Activated naive CD8-positive, alpha-beta T cell treated with anti-CD3 and anti-CD28 coated beads for 36 hours (primary cell): ENCODE measurements around the gene GLRA1. TPM values are rescaled to one million over a fixed set of nuclear protein-coding genes. Genes with fewer than 3 reads are reported as not detected.

ENCODE experiments used
- DNase-seq: peaks from one replicate; pipeline ENCODE4 v3.0.0; 2021
- H3K27ac Mint-ChIP-seq: one replicate; pipeline ENCODE4 v1.8.0; 2022; ENCODE audit warnings: mild to moderate bottlenecking, moderate library complexity, mixed read lengths
- H3K27me3 Mint-ChIP-seq: one replicate; pipeline ENCODE4 v1.8.0; 2022; ENCODE audit warnings: mild to moderate bottlenecking, mixed read lengths
- H3K36me3 Mint-ChIP-seq: one replicate; pipeline ENCODE4 v1.8.0; 2021; ENCODE audit warnings: mild to moderate bottlenecking, mixed read lengths
- H3K4me1 Mint-ChIP-seq: one replicate; pipeline ENCODE4 v1.8.0; 2021; ENCODE audit warnings: mixed read lengths
- H3K4me3 Mint-ChIP-seq: one replicate; pipeline ENCODE4 v1.8.0; 2022; ENCODE audit warnings: mild to moderate bottlenecking, moderate library complexity, mixed read lengths
- H3K9me3 Mint-ChIP-seq: one replicate; pipeline ENCODE4 v1.8.0; 2022; ENCODE audit warnings: mixed read lengths
- total RNA-seq, 2 experiments: library from RNA; stranded (reverse); gene quantifications; one replicate each; pipeline ENCODE4 v1.2.3, GENCODE V29; 2021

GLRA1 gene
- not detected for total RNA-seq

DNA sequence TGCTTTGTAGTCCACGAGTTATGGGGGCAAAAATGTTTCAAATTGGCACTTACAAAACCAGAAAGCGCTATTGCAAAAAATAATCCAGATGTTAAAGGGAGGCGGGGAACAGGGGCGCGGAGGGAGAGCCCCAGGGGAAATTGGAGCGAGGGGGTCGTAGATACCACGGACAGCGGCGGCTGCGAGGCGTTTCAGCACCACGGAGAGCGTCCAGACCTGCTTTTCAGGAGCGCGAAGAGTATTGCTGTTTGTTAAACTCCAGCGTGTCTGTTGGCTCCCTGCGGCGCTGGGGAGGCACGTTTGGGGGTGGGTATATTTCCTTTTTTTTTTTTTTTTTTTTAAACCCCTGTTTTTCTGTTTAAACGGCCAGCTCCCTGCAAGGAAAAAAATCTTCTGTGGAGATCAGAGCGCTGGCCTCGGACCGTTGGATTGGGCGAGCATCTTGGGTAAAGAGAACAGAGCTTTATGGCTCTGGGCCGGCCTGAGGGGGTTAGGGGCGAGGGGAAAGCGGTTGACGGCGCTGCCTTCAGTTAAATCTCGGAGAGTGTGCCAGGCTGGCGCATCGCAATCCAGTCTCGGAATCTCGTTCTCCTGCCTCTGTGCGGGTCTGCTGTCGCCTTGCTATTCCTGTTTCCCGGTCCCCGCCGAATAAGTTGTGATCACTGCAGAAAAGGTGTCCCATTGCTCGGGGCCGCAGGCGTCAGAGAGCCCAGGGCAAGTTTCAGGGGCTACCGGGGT, at the start of gene GLRA1:
GLRA1 (minus strand) TSS at position 288 of the 738 bp plus-strand sequence. CDS start 302 bp downstream, outside the sequence.
- Mint-ChIP-seq H3K9me3 (peaks cover 9% of the 10 kb centered on the region), H3K4me3 (no peak within 1 kb of the TSS), H3K27ac (no peak within 1 kb of the TSS), H3K27me3 (peaks cover 48% of the 10 kb centered on the region), H3K4me1 (no peaks in the 10 kb centered on the region), H3K36me3 (no peaks in the 10 kb centered on the region)
- DNase-seq, result peak; percentile 48

DNA sequence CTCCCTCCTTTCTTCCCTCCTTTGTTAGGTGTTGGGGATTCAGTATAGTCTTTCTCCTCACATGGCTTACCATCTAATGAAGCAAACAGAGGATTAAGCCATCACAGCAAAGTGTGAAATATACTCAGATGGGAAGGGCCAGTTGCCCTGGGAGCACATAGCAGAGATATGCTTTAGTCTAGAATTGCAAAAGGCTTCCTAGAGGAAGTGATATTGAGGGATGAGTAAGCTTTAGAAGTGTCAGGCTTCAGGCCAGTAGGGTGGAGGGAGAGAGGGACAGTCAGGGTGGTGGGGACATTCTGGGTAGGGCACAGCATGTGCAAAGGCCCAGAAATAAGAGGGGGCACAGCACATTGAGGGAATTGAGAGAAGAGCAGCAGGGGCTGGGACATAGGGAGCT, 46.2 kb upstream of the GLRA1 start:
- no peak overlapping the region for H3K27ac Mint-ChIP-seq
- no peak overlapping the region for H3K4me3 Mint-ChIP-seq
- H3K27me3 Mint-ChIP-seq, result no peaks in the 10 kb centered on the region
- H3K4me1 Mint-ChIP-seq, result no peaks in the 10 kb centered on the region
- no peak for DNase-seq
- H3K9me3 Mint-ChIP-seq, result no peaks in the 10 kb centered on the region
- no peaks in the 10 kb centered on the region for H3K36me3 Mint-ChIP-seq

DNA sequence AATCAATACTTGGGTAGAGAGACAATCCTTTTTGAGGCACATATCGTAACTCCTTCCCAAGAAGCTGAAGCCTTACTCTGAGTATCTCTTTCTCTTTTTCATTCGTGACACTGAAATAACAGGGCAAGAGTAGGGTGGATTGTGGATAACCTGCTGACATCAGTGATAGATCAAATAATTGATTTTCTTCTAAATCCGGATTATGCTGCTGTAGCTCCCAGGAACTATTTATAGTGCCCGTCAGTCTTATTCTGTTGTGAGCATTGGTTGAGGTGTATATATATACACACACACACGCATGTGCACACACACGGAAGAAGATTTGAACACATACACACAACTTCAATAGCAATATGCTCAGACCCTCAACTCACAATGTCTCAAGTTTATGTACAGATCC, 43.2 kb upstream of the GLRA1 start:
- H3K27me3 Mint-ChIP-seq, result no peaks in the 10 kb centered on the region
- no peaks in the 10 kb centered on the region for H3K9me3 Mint-ChIP-seq
- no peak for DNase-seq
- H3K4me1 Mint-ChIP-seq, result no peaks in the 10 kb centered on the region
- no peaks in the 10 kb centered on the region for H3K36me3 Mint-ChIP-seq
- H3K27ac Mint-ChIP-seq, result no peak overlapping the region
- no peak overlapping the region for H3K4me3 Mint-ChIP-seq

DNA sequence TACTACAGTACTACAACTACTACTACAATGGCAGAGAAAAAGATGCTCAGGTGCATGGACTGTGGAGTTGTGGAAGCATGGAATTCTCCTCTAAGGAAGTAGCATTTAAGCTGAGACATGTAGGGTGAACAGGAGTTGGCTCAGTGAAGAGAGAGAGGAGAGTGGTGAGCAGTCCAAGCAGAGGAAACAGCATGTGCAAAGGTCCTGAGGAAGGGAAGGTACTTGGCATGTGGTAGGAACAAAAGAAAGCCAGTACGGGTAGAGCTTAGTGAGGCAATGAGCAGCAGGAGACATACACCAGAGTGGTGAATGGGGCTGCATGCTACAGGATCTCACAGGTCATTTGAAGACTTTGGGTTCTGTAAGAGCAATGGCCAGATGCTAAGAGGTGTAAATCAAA, 41.4 kb upstream of the GLRA1 start:
- H3K4me1 Mint-ChIP-seq, result peaks cover 3% of the 10 kb centered on the region
- no peak overlapping the region for H3K4me3 Mint-ChIP-seq
- DNase-seq, result no peak
- no peaks in the 10 kb centered on the region for H3K36me3 Mint-ChIP-seq
- H3K27me3 Mint-ChIP-seq, result no peaks in the 10 kb centered on the region
- no peaks in the 10 kb centered on the region for H3K9me3 Mint-ChIP-seq
- no peak overlapping the region for H3K27ac Mint-ChIP-seq

DNA sequence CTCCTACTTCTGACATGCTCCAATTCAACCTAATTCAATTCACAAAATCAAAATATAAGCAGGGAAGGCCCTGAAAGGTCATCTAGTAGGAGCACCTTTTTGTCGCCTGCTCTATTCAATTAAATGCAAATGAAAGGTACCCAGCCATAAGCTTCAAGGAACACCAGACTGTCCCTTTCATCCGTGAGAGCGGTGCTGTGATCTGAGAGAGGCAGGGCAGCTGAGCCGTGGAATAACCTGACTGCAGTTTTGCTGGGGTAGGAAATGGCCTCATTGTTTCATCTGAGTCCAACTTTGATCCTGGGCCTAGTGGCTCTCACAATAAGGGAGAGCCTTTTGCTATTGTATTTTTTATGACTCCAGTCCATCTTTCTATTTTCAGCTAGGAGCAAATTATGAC, 39.8 kb upstream of the GLRA1 start:
- H3K27ac Mint-ChIP-seq, result no peak overlapping the region
- H3K4me3 Mint-ChIP-seq, result no peak overlapping the region
- H3K9me3 Mint-ChIP-seq, result no peaks in the 10 kb centered on the region
- no peaks in the 10 kb centered on the region for H3K36me3 Mint-ChIP-seq
- DNase-seq, result no peak
- no peaks in the 10 kb centered on the region for H3K27me3 Mint-ChIP-seq
- H3K4me1 Mint-ChIP-seq, result peaks cover 6% of the 10 kb centered on the region

DNA sequence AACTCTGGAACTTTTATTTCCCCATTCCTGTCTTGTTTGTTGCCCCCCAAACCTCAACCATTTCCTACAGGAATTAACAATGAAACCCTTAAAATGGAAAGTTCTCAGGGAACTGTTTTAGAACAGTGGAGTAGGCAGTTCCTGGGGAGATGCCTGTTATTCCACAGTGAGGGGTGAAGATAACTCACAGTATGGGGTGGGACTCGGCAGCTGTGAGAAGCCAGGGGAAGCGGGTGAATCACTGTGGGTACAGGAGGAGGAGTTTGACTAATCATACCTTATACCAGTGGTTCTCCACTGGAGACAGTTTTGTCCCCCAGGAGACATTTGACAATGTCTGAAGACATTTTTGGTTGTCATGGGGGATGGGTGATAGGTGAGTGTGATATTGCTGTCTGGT, 36.9 kb upstream of the GLRA1 start:
- no peaks in the 10 kb centered on the region for H3K36me3 Mint-ChIP-seq
- no peaks in the 10 kb centered on the region for H3K9me3 Mint-ChIP-seq
- no peak for DNase-seq
- H3K4me1 Mint-ChIP-seq, result peaks cover 18% of the 10 kb centered on the region
- H3K27ac Mint-ChIP-seq, result no peak overlapping the region
- H3K4me3 Mint-ChIP-seq, result no peak overlapping the region
- H3K27me3 Mint-ChIP-seq, result no peaks in the 10 kb centered on the region

DNA sequence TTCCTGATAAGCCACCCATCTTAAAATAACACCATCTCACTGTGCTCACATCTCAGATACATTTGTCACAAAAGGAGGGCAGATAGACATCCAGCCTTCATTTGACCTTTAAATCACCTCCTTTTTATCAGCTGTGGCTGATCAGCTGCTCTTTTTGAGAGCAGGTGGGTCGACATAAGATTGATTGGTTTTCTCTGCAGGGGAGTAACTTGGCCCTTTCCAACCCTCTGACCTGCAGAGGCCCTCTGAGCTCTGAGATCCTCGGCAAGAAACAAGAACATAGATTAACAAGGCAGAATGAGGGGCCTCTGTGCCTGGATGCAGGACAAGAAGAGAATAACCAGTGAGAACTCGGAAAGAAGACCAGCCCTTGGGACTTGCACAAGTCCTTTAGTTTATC, 33.5 kb upstream of the GLRA1 start:
- H3K9me3 Mint-ChIP-seq, result no peaks in the 10 kb centered on the region
- no peaks in the 10 kb centered on the region for H3K36me3 Mint-ChIP-seq
- peaks cover 31% of the 10 kb centered on the region for H3K4me1 Mint-ChIP-seq
- H3K4me3 Mint-ChIP-seq, result no peak overlapping the region
- DNase-seq, result no peak
- H3K27ac Mint-ChIP-seq, result no peak overlapping the region
- no peaks in the 10 kb centered on the region for H3K27me3 Mint-ChIP-seq

DNA sequence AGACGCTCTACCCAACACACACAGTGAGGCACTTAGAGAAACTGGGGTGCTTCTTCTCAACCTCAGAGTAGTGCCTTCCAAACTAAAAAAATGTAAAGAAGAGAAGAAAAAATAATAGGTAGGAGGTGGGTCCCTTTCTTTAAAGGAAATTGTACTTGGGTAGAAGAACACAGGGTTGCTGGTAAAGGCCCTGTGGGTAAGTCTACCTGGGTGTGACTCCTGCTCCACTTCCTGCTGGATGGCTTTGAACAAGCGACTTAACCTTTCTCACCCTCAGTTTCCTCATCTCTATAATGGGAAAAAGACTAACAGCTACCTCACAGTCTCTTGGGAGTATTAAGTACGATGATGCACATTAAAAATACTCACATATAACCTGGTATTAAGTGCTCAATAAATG, 32.1 kb upstream of the GLRA1 start:
- DNase-seq, result no peak
- no peak overlapping the region for H3K4me3 Mint-ChIP-seq
- H3K36me3 Mint-ChIP-seq, result no peaks in the 10 kb centered on the region
- no peaks in the 10 kb centered on the region for H3K9me3 Mint-ChIP-seq
- no peaks in the 10 kb centered on the region for H3K27me3 Mint-ChIP-seq
- H3K27ac Mint-ChIP-seq, result no peak overlapping the region
- H3K4me1 Mint-ChIP-seq, result peaks cover 33% of the 10 kb centered on the region

DNA sequence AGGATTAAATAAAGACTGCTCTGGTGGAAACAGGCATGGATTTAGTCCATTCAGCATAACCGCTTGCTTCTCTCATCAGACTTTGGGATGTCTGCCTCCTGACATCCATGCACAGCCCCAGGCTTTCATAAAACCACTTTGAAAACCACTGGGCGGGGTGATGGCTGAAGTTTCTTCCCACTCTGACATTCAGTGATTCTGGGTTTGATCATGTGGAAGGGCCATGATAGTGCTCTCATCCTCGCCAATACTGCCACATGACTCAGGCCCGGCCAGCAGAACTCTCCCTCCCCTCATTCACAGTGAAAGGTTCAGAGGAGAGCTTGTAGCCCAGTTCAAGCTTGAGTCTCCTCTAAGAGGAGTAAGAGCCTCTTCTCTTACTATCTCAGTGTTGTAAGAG, 29.6 kb upstream of the GLRA1 start:
- Mint-ChIP-seq H3K4me3 (no peak overlapping the region), H3K9me3 (no peaks in the 10 kb centered on the region), H3K4me1 (peaks cover 28% of the 10 kb centered on the region), H3K27ac (no peak overlapping the region), H3K36me3 (no peaks in the 10 kb centered on the region), H3K27me3 (no peaks in the 10 kb centered on the region)
- no peak for DNase-seq

DNA sequence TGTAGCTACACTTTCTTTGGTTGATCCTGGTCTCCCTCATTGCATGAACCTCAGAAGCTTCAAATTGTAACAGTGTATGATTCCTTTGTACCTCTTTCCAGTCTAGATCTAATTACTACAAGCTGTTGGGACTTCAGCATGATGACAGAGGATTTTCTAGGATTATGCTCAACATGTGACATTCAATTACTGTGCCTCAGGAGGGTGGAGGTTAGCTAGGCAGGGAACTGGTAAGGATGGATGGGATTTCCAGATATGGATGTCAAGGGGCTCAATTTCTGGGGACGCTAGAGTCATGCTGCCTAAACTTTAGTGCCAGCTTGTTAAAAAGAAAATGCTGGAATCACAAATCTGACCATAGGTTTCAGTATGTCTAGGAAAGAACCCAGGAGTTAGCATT, 29.2 kb upstream of the GLRA1 start:
- H3K27ac Mint-ChIP-seq, result no peak overlapping the region
- H3K9me3 Mint-ChIP-seq, result no peaks in the 10 kb centered on the region
- peaks cover 28% of the 10 kb centered on the region for H3K4me1 Mint-ChIP-seq
- H3K27me3 Mint-ChIP-seq, result no peaks in the 10 kb centered on the region
- DNase-seq, result no peak
- H3K4me3 Mint-ChIP-seq, result no peak overlapping the region
- H3K36me3 Mint-ChIP-seq, result no peaks in the 10 kb centered on the region

DNA sequence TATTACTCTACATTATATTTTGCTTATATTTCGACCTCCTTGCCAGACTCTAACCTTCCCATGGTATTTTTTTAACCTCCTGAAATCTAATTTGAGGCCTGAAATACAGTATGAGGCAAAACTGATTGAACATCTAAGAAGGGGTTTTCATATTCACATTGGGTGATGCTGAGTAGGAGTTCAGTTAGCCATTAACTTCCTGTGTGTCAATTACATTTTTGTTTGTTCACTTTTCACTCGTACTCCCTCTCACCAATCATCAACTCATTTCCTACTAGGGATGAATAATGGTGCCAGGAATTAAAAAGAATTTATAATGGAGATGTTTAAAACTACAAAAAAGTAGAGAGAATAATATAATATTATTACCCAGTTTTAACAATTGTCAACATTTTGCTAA, 27.6 kb upstream of the GLRA1 start:
- H3K4me3 Mint-ChIP-seq, result no peak overlapping the region
- H3K27ac Mint-ChIP-seq, result no peak overlapping the region
- no peaks in the 10 kb centered on the region for H3K9me3 Mint-ChIP-seq
- H3K36me3 Mint-ChIP-seq, result no peaks in the 10 kb centered on the region
- no peaks in the 10 kb centered on the region for H3K27me3 Mint-ChIP-seq
- H3K4me1 Mint-ChIP-seq, result peaks cover 21% of the 10 kb centered on the region
- no peak for DNase-seq

DNA sequence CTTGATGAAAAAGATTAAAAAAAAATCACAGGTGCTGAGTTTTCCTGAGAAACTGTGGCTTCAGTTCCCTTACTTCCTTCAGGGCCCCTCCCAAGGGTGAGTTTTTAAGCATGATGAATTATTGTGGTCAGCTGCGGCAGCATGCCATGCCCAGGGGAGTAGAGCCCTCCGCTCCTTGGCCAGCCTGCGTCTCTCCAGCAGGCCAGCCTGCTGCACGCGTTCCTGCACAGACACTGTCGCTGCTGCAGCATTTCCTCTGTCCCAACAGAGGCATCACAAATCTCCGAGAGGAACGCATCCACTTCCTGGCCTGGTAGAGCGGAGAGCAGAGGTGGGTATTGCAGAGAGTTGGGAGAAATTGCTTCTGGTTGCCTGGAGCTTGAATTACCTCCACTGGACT, 26.1 kb upstream of the GLRA1 start:
- Mint-ChIP-seq H3K27ac (no peak overlapping the region), H3K9me3 (no peaks in the 10 kb centered on the region), H3K4me1 (peaks cover 7% of the 10 kb centered on the region)

DNA sequence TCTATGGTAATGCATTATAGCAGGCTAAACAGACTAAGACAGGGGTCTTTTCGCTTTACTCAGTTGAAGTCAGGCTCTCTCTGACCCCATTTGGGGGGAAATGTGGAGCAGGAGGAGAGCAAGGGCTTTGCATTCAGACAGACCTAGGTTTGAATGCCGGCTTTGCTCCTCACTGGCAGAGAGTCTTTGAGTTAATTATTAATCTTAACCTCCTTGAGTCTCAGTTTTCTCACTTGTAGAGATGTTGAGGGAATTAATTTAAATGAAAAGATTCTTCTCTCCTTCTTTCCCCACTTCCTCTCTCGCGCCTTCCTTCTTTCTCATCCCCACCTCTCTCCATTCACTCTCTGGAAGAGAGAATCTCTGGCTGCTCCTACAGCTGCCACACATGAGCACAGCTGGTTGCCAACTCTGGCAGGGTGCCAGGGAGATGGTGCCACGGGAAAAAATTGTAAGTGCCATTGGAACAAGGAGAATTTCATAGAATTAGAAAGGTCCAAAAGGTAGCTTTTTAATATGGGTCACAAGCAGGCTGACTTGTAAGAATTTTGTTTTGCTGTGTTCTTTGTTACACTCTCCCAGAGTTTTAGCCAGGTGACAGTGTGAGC, 25.2 kb upstream of the GLRA1 start:
- H3K36me3 Mint-ChIP-seq, result no peaks in the 10 kb centered on the region
- peaks cover 2% of the 10 kb centered on the region for H3K4me1 Mint-ChIP-seq
- no peak for DNase-seq
- no peak overlapping the region for H3K27ac Mint-ChIP-seq
- no peaks in the 10 kb centered on the region for H3K9me3 Mint-ChIP-seq
- H3K27me3 Mint-ChIP-seq, result no peaks in the 10 kb centered on the region
- H3K4me3 Mint-ChIP-seq, result no peak overlapping the region

More for the DNA sequence above, 26.1 kb upstream of the GLRA1 start:
- Mint-ChIP-seq H3K36me3 (no peaks in the 10 kb centered on the region), H3K27me3 (no peaks in the 10 kb centered on the region), H3K4me3 (no peak overlapping the region)
- DNase-seq, result no peak

DNA sequence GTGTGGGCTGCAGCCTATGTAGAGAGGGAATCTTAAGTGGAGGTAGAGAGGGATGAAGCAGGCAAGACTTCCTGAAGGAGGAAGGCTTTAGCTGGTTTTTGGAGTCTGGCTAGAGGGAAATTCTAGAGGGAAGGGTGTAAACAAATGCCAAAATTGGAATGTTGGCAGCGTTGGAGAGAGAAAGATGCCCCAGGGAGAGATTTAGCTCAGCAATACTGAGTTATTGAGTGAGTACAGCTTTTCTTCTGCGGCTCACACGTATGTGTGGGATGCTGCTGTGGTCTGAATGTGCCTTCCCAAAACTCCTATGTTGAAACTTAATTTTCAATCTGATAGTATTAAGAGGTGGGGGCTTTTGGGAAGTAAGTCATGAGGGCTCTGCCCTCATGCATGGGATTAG, 24.5 kb upstream of the GLRA1 start:
- Mint-ChIP-seq H3K27ac (no peak overlapping the region), H3K36me3 (no peaks in the 10 kb centered on the region), H3K9me3 (no peaks in the 10 kb centered on the region), H3K4me1 (peaks cover 2% of the 10 kb centered on the region), H3K4me3 (no peak overlapping the region), H3K27me3 (no peaks in the 10 kb centered on the region)
- DNase-seq, result no peak

DNA sequence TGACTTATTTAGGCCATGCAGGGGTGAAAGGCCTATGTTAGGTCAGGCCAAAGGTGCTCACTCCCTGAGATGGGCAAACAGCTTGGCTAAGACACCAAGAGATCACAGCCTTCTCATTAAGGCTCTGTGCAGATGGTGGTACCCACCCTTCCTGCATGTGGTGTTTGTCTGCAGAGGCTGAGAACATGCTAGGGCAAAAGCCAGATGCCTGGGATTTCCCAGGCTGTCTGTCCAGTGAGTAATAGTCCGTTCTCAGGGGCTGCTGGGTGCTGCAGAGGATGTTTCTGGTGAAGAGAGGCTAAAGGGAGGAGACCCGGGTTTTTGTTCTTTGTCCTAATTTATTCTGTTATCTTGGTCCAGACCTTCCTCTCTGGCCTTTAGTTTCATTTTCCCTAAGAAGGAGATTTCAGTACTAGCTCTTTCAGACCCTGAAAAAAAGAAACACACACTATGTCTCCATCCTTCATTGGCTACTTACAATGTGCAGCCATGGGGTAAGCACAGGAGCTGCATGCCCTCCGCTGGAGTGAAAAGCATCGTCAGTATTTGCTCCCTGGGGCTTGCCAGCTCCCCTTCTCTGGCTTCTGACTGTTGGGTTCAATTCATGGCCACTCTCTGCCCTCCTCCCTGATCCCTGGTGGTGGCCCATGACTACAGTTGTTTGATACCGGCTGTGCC, 23.4 kb upstream of the GLRA1 start:
- Mint-ChIP-seq H3K4me3 (no peak overlapping the region), H3K27ac (no peak overlapping the region), H3K4me1 (peaks cover 2% of the 10 kb centered on the region), H3K9me3 (no peaks in the 10 kb centered on the region), H3K27me3 (no peaks in the 10 kb centered on the region), H3K36me3 (no peaks in the 10 kb centered on the region)
- DNase-seq, result no peak

DNA sequence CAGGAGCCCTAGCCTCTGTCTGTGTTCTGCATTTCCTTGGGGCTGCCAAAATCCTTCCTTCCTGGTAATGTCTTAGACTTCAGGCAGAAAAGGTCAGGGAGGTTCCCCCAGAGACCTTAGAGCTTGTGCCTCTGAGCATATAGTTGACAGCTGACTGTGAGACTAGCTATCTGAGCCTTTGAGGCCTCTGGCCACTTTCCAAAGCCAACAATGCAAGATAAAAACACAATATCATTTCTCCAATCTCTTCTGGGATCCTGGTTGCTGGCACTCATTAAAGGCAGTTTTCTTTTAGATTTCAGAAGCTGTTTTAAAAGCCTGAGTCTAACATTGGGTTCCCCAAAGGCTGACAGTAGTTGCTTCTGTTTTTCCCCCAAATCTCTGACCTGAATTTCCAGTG, 13.2 kb upstream of the GLRA1 start:
- DNase-seq, result no peak
- Mint-ChIP-seq H3K4me3 (no peak overlapping the region), H3K27ac (no peak overlapping the region), H3K4me1 (no peaks in the 10 kb centered on the region), H3K9me3 (peaks cover 8% of the 10 kb centered on the region), H3K36me3 (peaks cover 1% of the 10 kb centered on the region), H3K27me3 (no peaks in the 10 kb centered on the region)
